SK-N-SH treated with all-trans-retinoic acid at 6 μM for 48 hours (cell line): ENCODE data around the gene FLT3.

Experiments used
- CREB5 ChIP-seq: fragments of 250-450 bp; sonication (Bioruptor Pico); IDR thresholded peaks from 2 replicates; pipeline ENCODE4 v1.5.1; 2020; ENCODE audit warnings: low read depth, mild to moderate bottlenecking, moderate library complexity
- CSDC2 ChIP-seq: fragments of 250-450 bp; sonication (Bioruptor Pico); IDR thresholded peaks from 2 replicates; pipeline ENCODE4 v1.5.0; 2020; ENCODE audit warnings: mild to moderate bottlenecking, moderate library complexity
- PATZ1 ChIP-seq: fragments of 250-450 bp; sonication (Bioruptor Pico); IDR thresholded peaks from 2 replicates; pipeline ENCODE4 v1.8.0; 2020; ENCODE audit warnings: mild to moderate bottlenecking, moderate library complexity, borderline replicate concordance
- PPARA ChIP-seq: fragments of 250-450 bp; sonication (Bioruptor Pico); IDR thresholded peaks from 2 replicates; pipeline ENCODE4 v1.5.0; 2020; ENCODE audit warnings: mild to moderate bottlenecking, borderline replicate concordance
- RARB ChIP-seq: fragments of 250-450 bp; sonication (Bioruptor Pico); IDR thresholded peaks from 2 replicates; pipeline ENCODE4 v1.8.0; 2021; ENCODE audit warnings: mild to moderate bottlenecking, moderate library complexity
- SNAI2 ChIP-seq: fragments of 250-450 bp; sonication (Bioruptor Pico); IDR thresholded peaks from 2 replicates; pipeline ENCODE4 v1.5.0; 2020; ENCODE audit warnings: mild to moderate bottlenecking, moderate library complexity
- TCF4 ChIP-seq: fragments of 250-450 bp; sonication (Bioruptor Pico); IDR thresholded peaks from 2 replicates; pipeline ENCODE4 v1.8.0; 2021; ENCODE audit warnings: mild to moderate bottlenecking, moderate library complexity, borderline replicate concordance
- ZC3H10 ChIP-seq: fragments of 250-450 bp; sonication (Bioruptor Pico); IDR thresholded peaks from 2 replicates; pipeline ENCODE4 v1.5.1; 2021; ENCODE audit warnings: mild to moderate bottlenecking, moderate library complexity
- ZFP3 ChIP-seq: fragments of 250-450 bp; sonication (Bioruptor Pico); IDR thresholded peaks from 2 replicates; pipeline ENCODE4 v1.5.0; 2020; ENCODE audit warnings: mild to moderate bottlenecking, moderate library complexity
- ZFP30 ChIP-seq: fragments of 450-650 bp; formaldehyde crosslinking; IDR thresholded peaks from 2 replicates; pipeline ENCODE4 v1.5.0; 2022; ENCODE audit warnings: mild to moderate bottlenecking, moderate library complexity
- ZNF565 ChIP-seq: fragments of 450-650 bp; formaldehyde crosslinking; conservative IDR thresholded peaks from 2 replicates; pipeline ENCODE4 v1.5.0; 2020; ENCODE audit warnings: low read depth, mild to moderate bottlenecking, moderate library complexity
- TF ChIP-seq, protein P1 (sequence below): fragments of 250-450 bp; sonication (Bioruptor Pico); IDR thresholded peaks from 2 replicates; pipeline ENCODE4 v1.5.0; 2020; ENCODE audit warnings: mild to moderate bottlenecking, moderate library complexity

DNA sequence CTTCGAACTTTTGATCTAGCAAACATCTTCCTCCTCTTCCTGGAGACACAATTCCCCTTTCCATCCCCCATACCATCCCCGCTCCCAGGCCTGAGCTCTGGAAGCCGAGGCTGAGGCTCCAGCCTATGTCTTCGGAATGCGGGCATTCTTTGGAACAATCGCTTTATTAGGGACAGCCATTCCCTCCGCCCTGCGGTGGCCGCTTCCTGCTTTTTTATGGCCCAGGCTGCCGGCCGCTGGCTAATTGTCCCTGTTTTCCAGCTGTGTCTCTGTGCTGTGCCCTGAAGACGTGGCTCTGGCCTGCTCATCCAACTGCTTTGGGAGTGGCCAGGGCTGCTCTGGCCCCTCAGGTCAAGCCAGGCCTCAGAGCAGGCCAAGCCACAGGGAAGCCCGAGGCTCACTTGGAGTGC is 129.1 kb downstream of the FLT3 start:
- TF ChIP-seq PATZ1 (CRISPR knock-in tag), result no peak
- no peak for TF ChIP-seq SNAI2 (CRISPR knock-in tag)
- no peak for TF ChIP-seq CREB5 (CRISPR knock-in tag)
- TF ChIP-seq RARB (CRISPR knock-in tag), result no peak
- no peak for TF ChIP-seq ZC3H10 (CRISPR knock-in tag)
- no peak for TF ChIP-seq TCF4 (CRISPR knock-in tag)
- TF ChIP-seq ZNF565 (CRISPR knock-in tag), result no peak
- no peak for TF ChIP-seq ZFP30 (CRISPR knock-in tag)
- TF ChIP-seq ZFP3 (CRISPR knock-in tag), result no peak
- TF ChIP-seq, protein P1, sequence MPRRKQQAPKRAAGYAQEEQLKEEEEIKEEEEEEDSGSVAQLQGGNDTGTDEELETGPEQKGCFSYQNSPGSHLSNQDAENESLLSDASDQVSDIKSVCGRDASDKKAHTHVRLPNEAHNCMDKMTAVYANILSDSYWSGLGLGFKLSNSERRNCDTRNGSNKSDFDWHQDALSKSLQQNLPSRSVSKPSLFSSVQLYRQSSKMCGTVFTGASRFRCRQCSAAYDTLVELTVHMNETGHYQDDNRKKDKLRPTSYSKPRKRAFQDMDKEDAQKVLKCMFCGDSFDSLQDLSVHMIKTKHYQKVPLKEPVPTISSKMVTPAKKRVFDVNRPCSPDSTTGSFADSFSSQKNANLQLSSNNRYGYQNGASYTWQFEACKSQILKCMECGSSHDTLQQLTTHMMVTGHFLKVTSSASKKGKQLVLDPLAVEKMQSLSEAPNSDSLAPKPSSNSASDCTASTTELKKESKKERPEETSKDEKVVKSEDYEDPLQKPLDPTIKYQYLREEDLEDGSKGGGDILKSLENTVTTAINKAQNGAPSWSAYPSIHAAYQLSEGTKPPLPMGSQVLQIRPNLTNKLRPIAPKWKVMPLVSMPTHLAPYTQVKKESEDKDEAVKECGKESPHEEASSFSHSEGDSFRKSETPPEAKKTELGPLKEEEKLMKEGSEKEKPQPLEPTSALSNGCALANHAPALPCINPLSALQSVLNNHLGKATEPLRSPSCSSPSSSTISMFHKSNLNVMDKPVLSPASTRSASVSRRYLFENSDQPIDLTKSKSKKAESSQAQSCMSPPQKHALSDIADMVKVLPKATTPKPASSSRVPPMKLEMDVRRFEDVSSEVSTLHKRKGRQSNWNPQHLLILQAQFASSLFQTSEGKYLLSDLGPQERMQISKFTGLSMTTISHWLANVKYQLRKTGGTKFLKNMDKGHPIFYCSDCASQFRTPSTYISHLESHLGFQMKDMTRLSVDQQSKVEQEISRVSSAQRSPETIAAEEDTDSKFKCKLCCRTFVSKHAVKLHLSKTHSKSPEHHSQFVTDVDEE, result no peak
- TF ChIP-seq PPARA (CRISPR knock-in tag), result no peak
- no peak for TF ChIP-seq CSDC2 (CRISPR knock-in tag)
